Pancreas (tissue), 10 donors: ENCODE data around the gene FOXL3. TPM values are rescaled to one million over a fixed set of nuclear protein-coding genes. Genes with fewer than 3 reads are reported as not detected.

Experiments used
- ATAC-seq, 4 donors: fragments of 200-7000 bp; cut with Tn5 transposase; one replicate each; pipeline versions ENCODE4 v1.8.0 to v1.9.1; 2020; ENCODE audit warnings: mild to moderate bottlenecking in 4 of 4, moderate library complexity in 4 of 4
- DNase-seq, 6 donors: peaks; one replicate each; pipeline ENCODE4 v3.0.0-alpha.2; 2020
- FAIRE-seq: peaks from 2 replicates; lab custom pipeline; 2012; peaks lifted over from hg19 to GRCh38; lab: Jason Lieb, UNC
- H3K27ac ChIP-seq, 4 donors: fragments of 200-600 bp; sonication (generic); 1 replicate in 3 of 4; 2 replicates in 1 of 4; pipeline versions ENCODE4 v1.5.0 to v1.8.0; 2020
- H3K27me3 ChIP-seq, 4 donors: fragments of 200-600 bp; one replicate each; pipeline ENCODE4 v1.8.0; 2021
- H3K36me3 ChIP-seq, 3 donors: fragments of 200-600 bp; sonication (generic) in 1 of 3; one replicate each; pipeline versions ENCODE4 v1.5.0 to v1.8.0; 2020 to 2021
- H3K4me1 ChIP-seq, 3 donors: fragments of 200-600 bp; one replicate each; pipeline ENCODE4 v1.8.0; 2021
- H3K4me3 ChIP-seq, 4 donors: fragments of 200-600 bp; sonication (generic) in 2 of 4; one replicate each; pipeline versions ENCODE4 v1.5.0 to v1.8.0; 2020 to 2021
- H3K9me3 ChIP-seq, 4 donors: fragments of 200-600 bp; one replicate each; pipeline ENCODE4 v1.8.0; 2021
- WGBS, 2 donors: extraction: QIAGEN DNeasy Blood & Tissue Kit; methylation state at CpG; one replicate each; pipeline ENCODE4 v1.1.7; 2013; 5-methylcytosine and 5-hydroxymethylcytosine counted together
- intact Hi-C, 3 donors: fragments of 100-400 bp; cut with DNase I; formaldehyde crosslinking; loops; one replicate each; pipeline versions ENCODE4 v1.11.1 to v1.14.2; 2022
- polyA plus RNA-seq, 2 donors: library from polyadenylated mRNA; stranded (reverse); fragments of 200-250 nt; gene quantifications; one replicate each; pipeline ENCODE4 v1.2.3, GENCODE V29; 2013
- total RNA-seq, 6 donors: library from RNA; stranded (reverse); fragmentation: NEBNext Ultra II Directional in 4 of 6; extraction: Animal tissue kit (Norgen Biotek cat#: 25700) in 4 of 6; gene quantifications; one replicate each; pipeline versions ENCODE4 v1.2.1 to v1.2.4, GENCODE V29; 2021 to 2023
- TF ChIP-seq, protein P1 (sequence below), 4 donors: fragments of 200-600 bp; sonication (generic) in 3 of 4; IDR thresholded peaks; one replicate each; pipeline versions ENCODE4 v1.5.0 to v1.8.0; 2021; ENCODE audit warnings: antibody characterized with exemption in 4 of 4
- donor health status: healthy with polysubstance abuse.
- donor health status: DM: no; HTN: no; CAD: no; lungs with moderate emphysema.
- donor health status: DM: no; HTN: no; CAD: no.
- donor health status: control.
- donor health status: control.
- donor health status: Bipolar disorder and iron deficiency.
- donor health status: DM: yes; HTN: yes; CAD: no.
- donor health status: DM: no; HTN: no; CAD: no.
- donor health status: DM: no; HTN: no; CAD: no.
- donor health status: DM: yes; HTN: yes; CAD: no.

FOXL3 gene
- total and polyA plus RNA-seq, 8 donors: not detected

DNA sequence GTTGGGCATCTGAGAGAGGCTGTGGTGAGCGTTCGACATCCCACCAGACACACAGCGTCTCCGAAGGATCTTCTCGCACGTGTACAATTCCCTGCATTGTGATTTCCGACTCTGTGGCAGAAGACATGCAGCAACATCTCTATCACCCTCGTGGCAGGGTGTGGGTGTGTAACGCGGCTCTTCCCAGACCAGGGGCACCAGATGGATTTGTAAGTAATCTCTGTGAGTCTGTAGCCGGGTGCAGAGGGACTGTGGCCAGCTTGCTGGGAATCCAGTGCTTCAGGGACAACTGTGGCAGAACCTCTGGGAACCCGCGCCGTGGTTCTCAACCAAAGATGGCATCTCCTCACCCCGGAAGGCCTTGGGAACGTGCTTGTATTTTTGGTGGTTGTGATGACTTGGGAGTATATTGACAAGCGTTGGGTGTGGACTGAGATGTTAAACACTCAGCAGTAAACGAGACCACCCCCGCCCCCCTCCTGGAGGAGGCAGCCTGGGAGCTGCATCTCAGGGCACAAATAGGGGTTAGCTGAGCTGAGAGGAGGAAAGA is 21.2 kb downstream of the FOXL3 start:
- DNase-seq: peak in 1 of 6 donors; percentile 39
- Histone ChIP-seq H3K4me3 (no peak overlapping the region), H3K36me3 (no peaks in the 10 kb centered on the region), H3K4me1 (no peaks in the 10 kb centered on the region), H3K9me3 (no peaks in the 10 kb centered on the region), H3K27ac (no peak overlapping the region), H3K27me3 (no peaks in the 10 kb centered on the region)
- ATAC-seq: no peak
- no peak for FAIRE-seq
- TF ChIP-seq, protein P1, sequence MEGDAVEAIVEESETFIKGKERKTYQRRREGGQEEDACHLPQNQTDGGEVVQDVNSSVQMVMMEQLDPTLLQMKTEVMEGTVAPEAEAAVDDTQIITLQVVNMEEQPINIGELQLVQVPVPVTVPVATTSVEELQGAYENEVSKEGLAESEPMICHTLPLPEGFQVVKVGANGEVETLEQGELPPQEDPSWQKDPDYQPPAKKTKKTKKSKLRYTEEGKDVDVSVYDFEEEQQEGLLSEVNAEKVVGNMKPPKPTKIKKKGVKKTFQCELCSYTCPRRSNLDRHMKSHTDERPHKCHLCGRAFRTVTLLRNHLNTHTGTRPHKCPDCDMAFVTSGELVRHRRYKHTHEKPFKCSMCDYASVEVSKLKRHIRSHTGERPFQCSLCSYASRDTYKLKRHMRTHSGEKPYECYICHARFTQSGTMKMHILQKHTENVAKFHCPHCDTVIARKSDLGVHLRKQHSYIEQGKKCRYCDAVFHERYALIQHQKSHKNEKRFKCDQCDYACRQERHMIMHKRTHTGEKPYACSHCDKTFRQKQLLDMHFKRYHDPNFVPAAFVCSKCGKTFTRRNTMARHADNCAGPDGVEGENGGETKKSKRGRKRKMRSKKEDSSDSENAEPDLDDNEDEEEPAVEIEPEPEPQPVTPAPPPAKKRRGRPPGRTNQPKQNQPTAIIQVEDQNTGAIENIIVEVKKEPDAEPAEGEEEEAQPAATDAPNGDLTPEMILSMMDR (IDR thresholded peaks at IDR 0.05): no peak
- WGBS, 2 donors: 67 to 77% methylated on average over 19 of the region's 19 CpGs
- intact Hi-C loops: no loop called here

DNA sequence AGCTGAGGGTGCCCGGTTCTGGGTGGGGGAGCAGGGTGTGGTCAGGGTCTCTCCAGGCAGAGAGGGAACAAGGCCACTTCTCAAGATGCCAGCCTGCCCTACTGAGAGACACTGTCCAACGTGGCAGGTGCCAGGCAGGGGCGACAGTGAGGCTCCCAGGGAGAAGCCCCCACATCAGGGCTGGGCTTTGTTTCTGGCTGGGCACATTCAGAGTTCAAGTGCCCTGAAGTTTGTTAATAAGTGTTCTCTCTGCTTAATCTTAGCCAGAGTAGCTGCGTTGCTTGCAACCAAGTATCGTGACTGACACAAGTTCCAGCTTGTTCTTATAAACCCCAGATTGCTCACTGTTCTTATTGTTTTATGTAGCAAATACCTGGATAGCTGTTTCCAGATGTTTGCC is 21.8 kb downstream of the FOXL3 start:
- intact Hi-C loops: no loop called here
- FAIRE-seq (no peak), DNase-seq (peak in 1 of 6 donors; percentile 41), ATAC-seq (no peak)
- 65 to 69% methylated on average over 4 to 5 of the region's 5 CpGs for WGBS, 2 donors
- Histone ChIP-seq H3K27ac (no peak overlapping the region), H3K36me3 (no peaks in the 10 kb centered on the region), H3K4me1 (no peaks in the 10 kb centered on the region), H3K9me3 (no peaks in the 10 kb centered on the region), H3K4me3 (no peak overlapping the region), H3K27me3 (no peaks in the 10 kb centered on the region)
- TF ChIP-seq, protein P1 (IDR thresholded peaks at IDR 0.05): no peak

DNA sequence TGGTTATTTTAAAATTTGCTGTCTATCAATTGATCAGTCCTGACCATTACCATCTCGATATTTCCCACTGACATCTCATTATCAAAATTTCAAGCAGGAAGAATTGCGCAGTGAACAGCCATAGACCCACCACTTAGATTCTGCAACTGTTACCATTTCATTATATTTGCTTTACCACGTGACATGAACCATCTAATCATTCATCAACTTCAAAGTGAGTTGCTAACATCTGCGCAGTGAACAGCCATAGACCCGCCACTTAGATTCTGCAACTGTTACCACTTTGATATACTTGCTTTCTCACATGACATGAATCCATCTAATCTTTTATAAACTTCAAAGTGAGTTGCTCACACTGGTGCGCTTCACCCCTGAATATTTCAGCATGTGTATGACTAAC is 22.5 kb downstream of the FOXL3 start:
- Histone ChIP-seq H3K4me1 (no peaks in the 10 kb centered on the region), H3K4me3 (no peak overlapping the region), H3K27ac (no peak overlapping the region), H3K9me3 (no peaks in the 10 kb centered on the region), H3K27me3 (no peaks in the 10 kb centered on the region), H3K36me3 (no peaks in the 10 kb centered on the region)
- no peak for ATAC-seq
- no peak for FAIRE-seq
- no peak for DNase-seq
- WGBS, 2 donors: 59% methylated on average over 6 of the region's 6 CpGs
- intact Hi-C loops: no loop called here
- TF ChIP-seq, protein P1 (IDR thresholded peaks at IDR 0.05): no peak

DNA sequence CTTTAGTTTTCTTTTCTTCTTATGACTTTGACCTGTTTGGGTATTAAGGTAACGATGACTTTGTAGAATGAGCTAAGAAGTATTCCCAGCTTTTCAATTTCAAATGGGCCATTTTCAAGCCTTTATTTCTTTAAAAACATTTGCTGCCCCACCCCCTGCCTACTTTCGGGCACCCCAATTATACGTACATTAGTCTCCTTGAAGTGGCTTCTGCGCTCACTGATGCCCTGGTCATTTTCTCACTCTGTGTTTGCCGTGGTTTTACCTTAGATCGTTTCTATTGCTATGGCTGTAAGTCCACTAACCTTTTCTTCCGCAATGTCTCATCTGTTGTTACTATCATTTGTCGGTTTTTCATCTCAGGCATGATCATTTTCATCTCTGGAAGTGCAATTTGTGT is 24.9 kb downstream of the FOXL3 start:
- 91 to 94% methylated on average over 8 of the region's 8 CpGs for WGBS, 2 donors
- Histone ChIP-seq H3K36me3 (no peaks in the 10 kb centered on the region), H3K27me3 (no peaks in the 10 kb centered on the region), H3K4me1 (peaks cover 8 to 20% (median 10%) of the 10 kb centered on the region in 3 donors), H3K4me3 (no peak overlapping the region), H3K27ac (no peak overlapping the region), H3K9me3 (no peaks in the 10 kb centered on the region)
- ATAC-seq (no peak), FAIRE-seq (no peak), DNase-seq (no peak)
- TF ChIP-seq, protein P1 (IDR thresholded peaks at IDR 0.05): no peak
- intact Hi-C loops: no loop called here

DNA sequence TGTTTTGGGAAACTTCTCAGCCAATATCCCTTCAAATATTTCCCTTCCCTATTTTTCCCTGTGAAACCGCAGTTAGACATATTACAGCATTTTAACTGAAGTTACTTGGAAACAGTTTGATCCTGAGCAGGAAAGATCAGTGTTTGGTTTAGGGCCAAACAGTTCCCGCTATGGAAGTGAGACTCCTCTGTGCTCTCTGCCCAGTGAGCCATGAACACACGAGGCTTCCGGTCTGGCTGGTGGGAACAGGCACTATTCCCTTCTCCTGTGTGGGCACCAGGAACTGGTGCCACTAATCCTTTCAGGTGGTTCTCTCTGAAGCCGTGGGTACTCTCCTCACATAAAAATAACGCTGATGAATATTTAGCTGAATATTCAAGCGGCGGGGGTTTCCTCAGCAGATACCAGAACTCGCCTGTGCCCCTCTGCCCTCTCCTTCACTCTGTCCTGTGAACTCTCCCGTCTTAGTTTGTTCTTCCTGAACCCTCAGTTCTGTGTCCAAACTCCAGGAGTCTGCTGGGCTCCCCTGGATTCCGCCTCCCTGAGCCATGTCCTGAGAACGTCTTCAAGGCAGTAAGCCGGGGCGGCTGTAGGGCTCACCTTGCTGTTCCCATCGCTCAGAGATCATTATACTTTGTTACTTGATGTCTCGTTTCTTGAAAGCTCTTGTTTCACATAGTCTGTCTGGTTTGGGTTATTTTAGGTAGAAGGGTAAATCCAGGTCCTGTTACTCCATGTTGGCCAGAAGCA is 25.7 kb downstream of the FOXL3 start:
- ATAC-seq (no peak), FAIRE-seq (no peak), DNase-seq (peak in 1 of 6 donors; percentile 20)
- TF ChIP-seq, protein P1 (IDR thresholded peaks at IDR 0.05): no peak
- H3K36me3 ChIP-seq: no peaks in the 10 kb centered on the region
- no peaks in the 10 kb centered on the region for H3K9me3 ChIP-seq
- peaks cover 13 to 24% (median 19%) of the 10 kb centered on the region in 3 donors for H3K4me1 ChIP-seq
- no peak overlapping the region for H3K27ac ChIP-seq
- H3K4me3 ChIP-seq: no peak overlapping the region
- WGBS, 2 donors: 82% methylated on average over 16 of the region's 16 CpGs
- intact Hi-C loops: no loop called here
- H3K27me3 ChIP-seq: no peaks in the 10 kb centered on the region
